Measurements from ENCODE around the gene ALS2CL. TPM values are rescaled to one million over a fixed set of nuclear protein-coding genes. Genes with fewer than 3 reads are reported as not detected.

The ALS2CL gene
- total and polyA plus RNA-seq, 2 experiments from 2014 or later, result 3.4 to 11.8 TPM

- no peak for TF ChIP-seq ZNF462 (CRISPR knock-in tag; IDR thresholded peaks at IDR 0.05)
- no peak for TF ChIP-seq EZH2phosphoT487 (IDR thresholded peaks at IDR 0.05; ENCODE audit: unreplicated experiment)
- TF ChIP-seq ZNF114 (CRISPR knock-in tag; IDR thresholded peaks at IDR 0.05), result no peak
Measured at GRCh38 chr3:46729038-46729437, 35.6 kb upstream of the ALS2CL start (continued).

- no peak overlapping the region for H3K4me3 Mint-ChIP-seq
- Histone ChIP-seq H3K27ac (ENCODE audit: low read depth) (no peak overlapping the region), H3K36me3 (ENCODE audit: insufficient read depth) (no peaks in the 10 kb centered on the region), H4K20me1 (replicated peaks; ENCODE audit: insufficient read depth) (no peaks in the 10 kb centered on the region), H3K4me3 (no peak overlapping the region), H3K4me2 (no peak overlapping the region), H3K9me2 (ENCODE audit: insufficient read depth) (no peaks in the 10 kb centered on the region), H2AFZ (0 out of 2 replicates have a peak overlapping the region, but pooled peaks have one; percentile 6), H3K79me2 (replicated peaks; ENCODE audit: insufficient read depth) (no peaks in the 10 kb centered on the region), H3K27me3 (ENCODE audit: insufficient read depth) (no peaks in the 10 kb centered on the region), H3F3A (replicated peaks; ENCODE audit: low read depth) (no peaks in the 10 kb centered on the region; the same call in 1 of the 2 replicates), H3K4me1 (ENCODE audit: insufficient read depth) (peaks cover 24% of the 10 kb centered on the region)
- H3K27ac Mint-ChIP-seq, result no peak overlapping the region
- DNase-seq (ENCODE audit: low spot score) (no peak), ATAC-seq (no peak)
- no peaks in the 10 kb centered on the region for H3K9me3 Mint-ChIP-seq
- H3K36me3 Mint-ChIP-seq (ENCODE audit: low read depth), result no peaks in the 10 kb centered on the region
- H3K4me1 Mint-ChIP-seq, result peaks cover 25% of the 10 kb centered on the region
- H3K27me3 Mint-ChIP-seq (ENCODE audit: insufficient read depth, low read depth, poor library complexity), result peaks cover 10% of the 10 kb centered on the region
- no peak for TF ChIP-seq POLR2AphosphoS5 (IDR thresholded peaks at IDR 0.05; ENCODE audit: low read depth)
- no peak for TF ChIP-seq ZNF462 (CRISPR knock-in tag; IDR thresholded peaks at IDR 0.05)
- no peak for TF ChIP-seq CTCF (conservative IDR thresholded peaks at IDR 0.05; ENCODE audit: low read depth in 2 of 2)
- TF ChIP-seq EZH2 (IDR thresholded peaks at IDR 0.05; ENCODE audit: low read depth, unreplicated experiment), result no peak
- no peak for TF ChIP-seq NANOG (IDR thresholded peaks at IDR 0.05; ENCODE audit: borderline replicate concordance)
Measured at GRCh38 chr3:46725621-46726314, 32.3 kb upstream of the ALS2CL start.

Data from GM23338 (cell line).